AG10803 (cell line): ENCODE measurements around the gene EXOC3L4.

ENCODE experiments used
- DNase-seq: peaks from one replicate; pipeline ENCODE4 v3.0.0; 2010; ENCODE audit warnings: low read depth
- H3K4me3 ChIP-seq: 2 replicates; pipeline ENCODE4 v1.5.1; 2011; ENCODE audit warnings: mild to moderate bottlenecking, low read length, control low read depth
- CTCF ChIP-seq: conservative IDR thresholded peaks from 2 replicates; pipeline ENCODE4 v1.5.1; 2011; ENCODE audit warnings: mild to moderate bottlenecking, low read length, control low read depth, inconsistent platforms

The EXOC3L4 gene

GRCh38 chr14:103070971-103071542 is 23.5 kb upstream of the EXOC3L4 start:
- no peak overlapping the region for H3K4me3 ChIP-seq
- TF ChIP-seq CTCF, result no peak

DNA sequence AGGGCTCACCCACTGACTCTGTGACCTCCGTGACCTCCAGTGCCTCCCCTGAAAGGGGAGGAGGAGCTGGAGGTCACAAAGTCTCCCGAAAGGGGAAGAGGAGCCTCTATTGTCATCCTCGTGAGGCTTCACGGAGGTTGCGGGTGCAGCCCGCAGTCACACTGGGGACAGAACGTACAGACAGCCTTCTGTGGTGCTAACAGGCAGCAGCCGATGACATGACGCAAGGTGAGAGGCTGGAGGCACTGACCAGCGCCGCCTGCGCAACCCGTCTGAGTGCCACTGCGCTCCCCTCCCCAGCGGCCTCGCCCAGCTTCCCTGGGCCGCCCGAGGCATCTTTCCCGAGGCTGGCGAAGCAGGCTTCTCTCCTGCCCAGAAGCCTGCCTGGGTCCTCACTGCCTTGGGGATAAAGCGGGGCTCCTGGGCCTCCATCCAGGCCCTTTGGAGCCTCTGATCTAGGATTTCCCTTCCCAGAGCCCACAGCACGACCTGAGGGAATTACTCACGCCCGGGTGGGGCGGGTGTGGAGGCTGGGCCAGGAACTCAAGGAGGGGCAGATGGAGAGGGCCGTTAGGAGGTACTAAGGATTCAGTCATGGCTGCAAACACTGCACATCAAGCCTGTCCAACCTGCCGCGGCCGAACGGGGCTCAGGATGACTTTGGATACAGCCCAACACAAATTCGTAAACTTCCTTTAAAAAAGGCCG is 22.8 kb upstream of the EXOC3L4 start:
- TF ChIP-seq CTCF, result no peak
- H3K4me3 ChIP-seq, result no peak overlapping the region
- DNase-seq, result no peak

More at GRCh38 chr14:103070971-103071542, 23.5 kb upstream of the EXOC3L4 start:
- DNase-seq, result no peak

DNA sequence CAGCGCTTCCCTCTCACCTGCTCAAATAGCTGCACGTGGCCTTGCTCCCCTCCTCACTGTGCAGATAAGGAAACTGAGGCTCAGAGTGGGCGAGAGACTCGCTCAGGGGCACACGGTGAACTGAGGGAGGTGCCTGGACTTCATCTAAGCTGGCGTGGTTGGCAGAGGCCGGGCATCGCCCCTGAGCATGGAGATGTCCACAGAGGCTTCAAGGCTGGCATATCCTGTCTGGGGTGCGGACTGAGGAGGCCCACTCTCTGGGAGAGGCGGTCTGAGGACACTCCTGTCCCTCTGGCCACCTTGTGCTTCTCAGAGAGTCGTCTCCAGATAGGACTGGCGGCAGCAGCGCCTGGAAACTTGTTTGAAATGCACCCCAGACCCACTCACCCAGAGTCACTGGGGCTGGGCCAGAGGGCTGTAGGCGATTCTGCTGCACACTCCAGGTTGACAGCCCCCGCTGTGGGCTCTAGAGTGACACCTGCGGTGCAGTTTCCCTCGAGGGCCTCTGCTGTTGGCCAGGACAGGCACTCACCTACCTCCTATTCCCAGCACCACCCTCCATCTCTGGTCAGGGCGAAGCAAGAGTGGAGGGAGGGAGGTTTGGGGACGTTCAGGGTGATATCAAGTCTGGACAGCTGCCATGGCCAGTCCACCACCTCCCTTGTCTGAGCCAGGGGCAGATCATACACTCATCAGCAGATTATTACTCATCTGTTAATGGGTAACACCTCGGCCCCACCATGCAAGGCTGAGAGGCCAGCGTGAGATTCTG is 21.7 kb upstream of the EXOC3L4 start:
- TF ChIP-seq CTCF, result no peak
- no peak for DNase-seq

GRCh38 chr14:103073367-103073875 is 21.1 kb upstream of the EXOC3L4 start:
- TF ChIP-seq CTCF, result no peak
- DNase-seq, result no peak
- no peak overlapping the region for H3K4me3 ChIP-seq

More for the DNA sequence above, 21.7 kb upstream of the EXOC3L4 start:
- no peak overlapping the region for H3K4me3 ChIP-seq

DNA sequence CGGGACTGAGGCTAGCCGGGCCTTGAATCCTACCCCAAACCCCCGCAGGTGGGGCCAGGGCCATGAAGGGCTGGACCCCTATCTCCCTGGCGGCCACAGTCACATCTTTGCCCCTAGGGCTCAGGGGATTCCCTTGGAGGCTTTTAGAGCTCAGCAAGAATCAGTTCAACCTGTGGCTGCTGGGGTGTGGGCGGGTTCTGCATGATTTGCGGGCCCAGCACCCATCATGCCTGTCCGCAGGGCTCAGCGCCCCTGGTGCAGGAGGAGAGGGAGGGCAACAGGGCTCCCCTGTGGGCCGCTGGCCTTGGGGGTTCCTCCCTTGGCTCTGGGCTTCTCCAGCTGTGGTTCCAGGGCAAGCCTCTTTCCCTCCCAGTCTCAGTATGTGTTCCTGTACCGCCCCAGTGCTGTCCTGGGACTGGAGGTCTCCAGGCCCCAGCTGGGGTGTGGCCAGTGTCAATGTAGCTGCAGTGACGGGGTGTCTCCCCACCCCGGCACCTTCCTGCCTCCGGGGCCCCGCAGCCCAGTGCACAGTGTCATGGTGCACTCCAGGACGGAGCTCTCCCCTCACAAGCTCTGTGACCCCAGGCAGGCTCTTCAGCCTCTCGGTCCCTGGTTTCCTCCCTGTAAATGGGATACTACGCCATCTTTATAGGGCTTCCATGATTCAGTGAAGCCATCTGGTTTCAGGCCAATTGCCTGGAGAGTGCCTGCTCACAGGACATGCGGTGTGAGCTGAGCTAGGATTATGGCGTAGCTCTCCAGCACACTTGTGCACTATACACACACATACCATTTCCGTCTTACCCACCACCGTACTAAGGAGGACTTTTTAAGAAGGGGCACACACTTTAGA is 20.4 kb upstream of the EXOC3L4 start:
- TF ChIP-seq CTCF, result no peak
- DNase-seq, result no peak
- H3K4me3 ChIP-seq, result no peak overlapping the region

DNA sequence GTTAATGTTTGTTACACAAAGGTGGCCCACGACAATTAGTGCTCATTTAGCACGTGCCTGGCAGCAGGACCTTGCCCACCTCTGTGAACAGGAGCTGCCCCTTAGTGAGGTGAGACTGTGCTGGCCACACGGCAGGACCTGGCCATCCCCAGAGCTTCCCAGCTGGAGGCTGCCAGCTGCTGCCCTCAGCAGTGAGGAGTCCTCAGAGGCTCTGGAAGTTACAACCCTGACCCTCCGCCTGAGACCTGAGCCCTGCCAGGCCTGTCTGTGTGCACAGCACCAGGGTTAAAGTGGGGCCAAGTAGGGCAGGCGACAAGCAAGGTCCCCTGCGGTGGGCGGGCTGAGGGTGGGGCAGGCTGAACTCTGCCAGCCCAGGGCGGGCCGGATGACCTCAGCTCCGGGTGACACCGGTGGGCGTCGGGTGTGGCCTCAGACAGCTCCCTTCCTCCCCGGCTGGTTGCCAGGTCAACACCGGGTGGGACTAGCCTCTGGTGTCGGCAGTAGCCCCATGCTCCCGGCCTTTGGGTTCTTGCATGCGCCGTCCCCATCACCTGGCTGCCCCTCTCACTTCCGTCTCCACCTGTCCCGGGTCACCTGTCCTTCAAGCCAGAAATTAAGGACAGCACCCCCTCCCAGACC is 19.7 kb upstream of the EXOC3L4 start:
- TF ChIP-seq CTCF, result no peak
- peak overlapping the region; percentile 54 for H3K4me3 ChIP-seq
- DNase-seq, result no peak
